ENCODE data around the gene FBXO17.

- TF ChIP-seq CTCF (IDR thresholded peaks at IDR 0.05) (no peak), POLR2A (IDR thresholded peaks at IDR 0.05) (no peak)
Measured at GRCh38 chr19:38892841-38893240, 82.7 kb downstream of the FBXO17 start.
